Keratinocyte (primary cell): ENCODE data around the gene RNF17. TPM values are rescaled to one million over a fixed set of nuclear protein-coding genes. Genes with fewer than 3 reads are reported as not detected.

Experiments used
- DNase-seq: peaks from one replicate; pipeline ENCODE4 v3.0.0-alpha.2; 2011; ENCODE audit warnings: low read depth, missing footprints, low spot score
- FAIRE-seq: peaks from 2 replicates; lab custom pipeline; 2011; peaks lifted over from hg19 to GRCh38; lab: Jason Lieb, UNC
- H2AFZ ChIP-seq: 2 replicates; pipeline ENCODE4 v1.6.0; 2012; ENCODE audit warnings: low read length, control low read depth, inconsistent platforms; ENCODE audit not compliant: control insufficient read depth
- H3K27ac ChIP-seq: 2 replicates; pipeline ENCODE4 v1.5.1; 2011; ENCODE audit warnings: low read length; ENCODE audit not compliant: control insufficient read depth, insufficient read depth
- H3K27me3 ChIP-seq: 3 replicates; pipeline ENCODE4 v1.6.0; 2011; ENCODE audit warnings: low read length; ENCODE audit not compliant: control insufficient read depth, insufficient read depth; ENCODE audit errors: extremely low read depth
- H3K36me3 ChIP-seq, 2 experiments: 2 replicates in 1 of 2; 3 replicates in 1 of 2; pipeline ENCODE4 v1.5.1; 2011; ENCODE audit warnings: low read length in 2 of 2, mild to moderate bottlenecking in 1 of 2; ENCODE audit not compliant: control insufficient read depth in 2 of 2, insufficient read depth in 2 of 2; ENCODE audit errors: extremely low read depth in 1 of 2
- H3K4me1 ChIP-seq: 3 replicates; pipeline ENCODE4 v1.5.1; 2011; ENCODE audit warnings: low read length; ENCODE audit not compliant: control insufficient read depth, insufficient read depth; ENCODE audit errors: extremely low read depth
- H3K4me2 ChIP-seq: 3 replicates; pipeline ENCODE4 v1.6.0; 2011; ENCODE audit warnings: low read depth, low read length; ENCODE audit not compliant: control insufficient read depth, insufficient read depth; ENCODE audit errors: extremely low read depth
- H3K4me3 ChIP-seq, 3 experiments: fragments of 200-600 bp in 1 of 3; sonication (generic) in 1 of 3; 2 replicates in 2 of 3; 3 replicates in 1 of 3; pipeline ENCODE4 v1.5.1; 2011 to 2016; ENCODE audit warnings: low read length in 3 of 3, mild to moderate bottlenecking in 3 of 3, control low read depth in 2 of 3, inconsistent platforms in 1 of 3, low read depth in 1 of 3, mixed read lengths in 1 of 3, mixed run types in 1 of 3, moderate library complexity in 1 of 3; ENCODE audit not compliant: control insufficient read depth in 2 of 3, insufficient read depth in 2 of 3; ENCODE audit errors: extremely low read depth in 1 of 3
- H3K79me2 ChIP-seq: 2 replicates; pipeline ENCODE4 v1.6.0; 2012; ENCODE audit warnings: low read length; ENCODE audit not compliant: control insufficient read depth, insufficient read depth
- H3K9ac ChIP-seq: 3 replicates; pipeline ENCODE4 v1.6.0; 2011; ENCODE audit warnings: low read length; ENCODE audit not compliant: control insufficient read depth, insufficient read depth; ENCODE audit errors: extremely low read depth
- H3K9me1 ChIP-seq: 3 replicates; pipeline ENCODE4 v1.6.0; 2011; ENCODE audit warnings: low read length; ENCODE audit not compliant: control insufficient read depth, insufficient read depth; ENCODE audit errors: extremely low read depth
- H3K9me3 ChIP-seq: 2 replicates; pipeline ENCODE4 v1.5.1; 2012; ENCODE audit warnings: low read depth, low read length; ENCODE audit not compliant: control insufficient read depth
- H4K20me1 ChIP-seq: 3 replicates; pipeline ENCODE4 v1.6.0; 2011; ENCODE audit warnings: low read length; ENCODE audit not compliant: control insufficient read depth, insufficient read depth; ENCODE audit errors: extremely low read depth
- EZH2 ChIP-seq: IDR thresholded peaks from one replicate; pipeline ENCODE4 v1.6.1; 2012; ENCODE audit warnings: inconsistent platforms, mild to moderate bottlenecking, low read length, moderate library complexity
- dilution Hi-C: fragments of 300-500 bp; cut with MboI; formaldehyde crosslinking; loops from one replicate; pipeline ENCODE4 v1.7.0; 2020; ENCODE audit warnings: low sequenced_read_pairs; ENCODE audit not compliant: extremely low pct_ligation_motif_present
- polyA plus RNA-seq, 5 experiments: library from polyadenylated mRNA; depleted of rRNA in 3 of 5; stranded (reverse) in 3 of 5; stranded (forward) in 1 of 5; unstranded in 1 of 5; fragments of >200 nt; gene quantifications; 1 replicate in 1 of 5; 2 replicates in 3 of 5; 3 replicates in 1 of 5; pipeline versions ENCODE4 v1.2.1 to v1.2.3, GENCODE V29; 2011 to 2012; ENCODE audit warnings: missing spikeins in 2 of 5, low read depth in 1 of 5, low replicate concordance in 1 of 5
- TF ChIP-seq, protein P1 (sequence below), 3 experiments: IDR thresholded peaks in 1 of 3; conservative IDR thresholded peaks in 1 of 3; optimal IDR thresholded peaks in 1 of 3; 2 replicates in 2 of 3; 3 replicates in 1 of 3; pipeline versions ENCODE3 to v1.5.1; 2011; ENCODE audit warnings: low read length in 3 of 3, mild to moderate bottlenecking in 3 of 3, moderate library complexity in 2 of 3, control low read depth in 1 of 3, inconsistent platforms in 1 of 3; ENCODE audit not compliant: insufficient read depth in 2 of 3; ENCODE audit errors: extremely low read depth in 1 of 3

The RNF17 gene
- polyA plus RNA-seq, 1 donor (not counting 4 experiments of a cell fraction or from before 2014, with no cell fraction given) = not detected

DNA sequence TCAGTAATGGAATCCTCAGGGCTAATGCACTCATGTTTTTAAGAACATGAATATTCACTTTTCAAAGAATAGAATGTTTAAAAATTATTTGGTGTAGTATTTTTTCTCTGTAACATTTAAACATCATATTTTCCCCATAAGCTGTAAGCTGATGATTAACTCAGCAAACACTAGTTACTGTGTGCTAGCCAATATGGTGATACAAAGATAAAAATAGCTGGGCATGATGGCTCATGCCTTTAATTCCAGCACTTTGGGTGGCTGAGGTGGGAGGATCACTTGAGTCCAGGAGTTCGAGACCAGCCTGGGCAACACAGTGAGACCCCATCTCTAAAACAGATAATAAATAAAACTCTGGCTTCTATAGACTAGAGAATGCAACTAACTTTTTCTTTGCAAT, 13.2 kb downstream of the RNF17 start:
- no peaks in the 10 kb centered on the region for H3K36me3 ChIP-seq
- FAIRE-seq (no peak), DNase-seq (no peak)
- no peak overlapping the region for H3K4me3 ChIP-seq
- H3K9ac ChIP-seq = no peak overlapping the region
- H3K9me3 ChIP-seq = no peaks in the 10 kb centered on the region
- H3K27ac ChIP-seq = no peak overlapping the region
- no peak overlapping the region for H2AFZ ChIP-seq
- H3K9me1 ChIP-seq = no peaks in the 10 kb centered on the region
- H3K4me1 ChIP-seq = no peaks in the 10 kb centered on the region
- no peaks in the 10 kb centered on the region for H3K27me3 ChIP-seq
- H3K4me2 ChIP-seq = no peak overlapping the region
- TF ChIP-seq, protein P1, sequence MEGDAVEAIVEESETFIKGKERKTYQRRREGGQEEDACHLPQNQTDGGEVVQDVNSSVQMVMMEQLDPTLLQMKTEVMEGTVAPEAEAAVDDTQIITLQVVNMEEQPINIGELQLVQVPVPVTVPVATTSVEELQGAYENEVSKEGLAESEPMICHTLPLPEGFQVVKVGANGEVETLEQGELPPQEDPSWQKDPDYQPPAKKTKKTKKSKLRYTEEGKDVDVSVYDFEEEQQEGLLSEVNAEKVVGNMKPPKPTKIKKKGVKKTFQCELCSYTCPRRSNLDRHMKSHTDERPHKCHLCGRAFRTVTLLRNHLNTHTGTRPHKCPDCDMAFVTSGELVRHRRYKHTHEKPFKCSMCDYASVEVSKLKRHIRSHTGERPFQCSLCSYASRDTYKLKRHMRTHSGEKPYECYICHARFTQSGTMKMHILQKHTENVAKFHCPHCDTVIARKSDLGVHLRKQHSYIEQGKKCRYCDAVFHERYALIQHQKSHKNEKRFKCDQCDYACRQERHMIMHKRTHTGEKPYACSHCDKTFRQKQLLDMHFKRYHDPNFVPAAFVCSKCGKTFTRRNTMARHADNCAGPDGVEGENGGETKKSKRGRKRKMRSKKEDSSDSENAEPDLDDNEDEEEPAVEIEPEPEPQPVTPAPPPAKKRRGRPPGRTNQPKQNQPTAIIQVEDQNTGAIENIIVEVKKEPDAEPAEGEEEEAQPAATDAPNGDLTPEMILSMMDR (optimal IDR thresholded peaks at IDR 0.05 in 1 of 3, IDR thresholded peaks at IDR 0.05 in 1 of 3, conservative IDR thresholded peaks at IDR 0.05 in 1 of 3; ENCODE audit: extremely low read depth in 1 of 3, insufficient read depth in 2 of 3, low read length in 3 of 3) = no peak
- TF ChIP-seq EZH2 = no peak
- no peaks in the 10 kb centered on the region for H3K79me2 ChIP-seq
- no peaks in the 10 kb centered on the region for H4K20me1 ChIP-seq
- dilution Hi-C loops = no loop called here

DNA sequence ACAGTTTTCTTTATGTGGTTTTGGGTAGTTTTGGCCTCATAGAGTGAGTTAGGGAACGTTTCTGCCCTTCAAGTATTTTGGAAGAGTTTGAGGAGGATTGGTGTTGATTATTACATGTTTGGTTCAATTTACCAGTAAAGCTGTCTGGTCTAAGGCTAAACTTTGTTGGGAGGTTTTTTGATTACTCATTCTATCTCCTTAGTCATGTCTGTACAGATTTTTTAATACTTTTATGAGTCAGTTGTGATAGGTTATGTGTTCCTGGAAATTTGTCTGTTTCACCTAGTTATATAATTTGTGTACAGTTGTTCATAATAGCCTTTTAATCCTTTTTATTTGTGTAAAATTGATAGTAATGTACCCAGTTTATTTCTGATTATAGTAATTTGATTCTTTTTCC, 20.4 kb downstream of the RNF17 start:
- H4K20me1 ChIP-seq = no peaks in the 10 kb centered on the region
- H3K9ac ChIP-seq = no peak overlapping the region
- no peak overlapping the region for H3K27ac ChIP-seq
- no peaks in the 10 kb centered on the region for H3K36me3 ChIP-seq
- no peak overlapping the region for H3K4me2 ChIP-seq
- dilution Hi-C loops = no loop called here
- H3K27me3 ChIP-seq = no peaks in the 10 kb centered on the region
- no peak overlapping the region for H3K4me3 ChIP-seq
- no peaks in the 10 kb centered on the region for H3K9me1 ChIP-seq
- H3K79me2 ChIP-seq = no peaks in the 10 kb centered on the region
- no peaks in the 10 kb centered on the region for H3K9me3 ChIP-seq
- peak; percentile 57 for FAIRE-seq
- no peak for DNase-seq
- no peak for TF ChIP-seq EZH2
- TF ChIP-seq, protein P1 (optimal IDR thresholded peaks at IDR 0.05 in 1 of 3, IDR thresholded peaks at IDR 0.05 in 1 of 3, conservative IDR thresholded peaks at IDR 0.05 in 1 of 3; ENCODE audit: extremely low read depth in 1 of 3, insufficient read depth in 2 of 3, low read length in 3 of 3) = no peak
- no peak overlapping the region for H2AFZ ChIP-seq
- peaks cover 11% of the 10 kb centered on the region for H3K4me1 ChIP-seq
